8988T (cell line): Measurements from ENCODE around the gene TPX2.
A peak's percentile ranks its signal among the peaks of the same experiment; 100 is the strongest.
"Not testable (repeated sequence)": the region's sequence is repeated elsewhere in the genome, so short reads cannot be mapped to it uniquely, and the experiment has no call there.

Source experiments
- DNase-seq: peaks from one replicate; pipeline ENCODE4 v3.0.0; 2011

TPX2 gene

DNA sequence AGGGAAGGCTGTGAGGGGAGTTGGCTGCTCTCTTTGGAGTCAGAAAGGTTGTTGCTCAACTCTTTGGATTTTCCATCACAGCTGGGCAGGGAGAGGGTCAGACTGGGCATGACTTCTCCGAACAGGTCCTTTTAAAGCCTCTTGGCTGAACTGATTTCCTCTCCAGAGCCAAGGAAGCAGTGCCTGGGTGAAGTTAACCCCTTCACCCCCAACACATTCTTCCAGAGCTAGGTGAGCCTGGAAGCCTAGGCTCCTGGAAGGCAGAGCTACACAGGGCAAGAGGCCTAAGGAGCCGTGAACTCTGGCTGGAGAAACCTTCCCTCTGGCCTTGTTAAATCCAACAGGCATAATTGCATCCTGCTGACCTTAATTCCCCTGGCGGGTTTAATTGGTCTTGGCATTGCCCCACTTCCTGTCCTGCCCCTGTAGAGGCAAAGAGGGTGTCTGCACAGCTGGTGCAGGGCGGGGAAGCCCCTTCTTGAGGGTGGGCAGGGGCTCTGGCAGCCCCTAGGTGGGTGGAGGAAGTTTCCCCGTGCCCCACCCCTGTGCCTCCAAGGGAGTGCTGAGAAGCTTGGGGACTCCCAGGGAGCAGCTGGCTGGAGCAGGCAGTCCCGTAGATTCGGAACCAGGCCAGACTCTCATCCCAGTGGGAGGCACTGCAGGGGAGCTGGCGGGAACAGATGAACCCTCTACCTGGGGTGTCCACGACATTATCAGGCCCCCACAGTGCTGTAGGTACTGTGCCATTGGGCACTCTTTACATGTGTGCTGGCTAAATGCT, 76.5 kb downstream of the TPX2 start:
- no peak for DNase-seq

DNA sequence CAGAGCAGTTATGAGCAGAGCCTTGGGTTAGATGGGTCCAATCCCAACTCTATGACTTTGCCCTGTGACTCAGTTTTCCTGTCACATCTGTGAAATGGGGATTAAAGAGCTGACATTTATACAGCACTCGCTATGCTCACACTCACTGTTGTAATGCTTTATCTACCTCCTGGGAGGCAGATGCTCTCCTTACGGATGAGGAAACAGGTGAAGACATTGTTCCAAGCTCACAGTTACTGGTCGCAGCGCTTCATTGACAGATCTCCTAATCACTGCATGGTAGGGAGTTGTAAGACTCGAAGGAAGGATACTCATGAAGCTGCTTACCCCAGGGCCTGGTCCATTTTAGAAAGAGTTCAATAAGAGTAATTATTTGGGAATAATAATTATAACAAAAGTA, 77.1 kb downstream of the TPX2 start:
- no peak for DNase-seq

DNA sequence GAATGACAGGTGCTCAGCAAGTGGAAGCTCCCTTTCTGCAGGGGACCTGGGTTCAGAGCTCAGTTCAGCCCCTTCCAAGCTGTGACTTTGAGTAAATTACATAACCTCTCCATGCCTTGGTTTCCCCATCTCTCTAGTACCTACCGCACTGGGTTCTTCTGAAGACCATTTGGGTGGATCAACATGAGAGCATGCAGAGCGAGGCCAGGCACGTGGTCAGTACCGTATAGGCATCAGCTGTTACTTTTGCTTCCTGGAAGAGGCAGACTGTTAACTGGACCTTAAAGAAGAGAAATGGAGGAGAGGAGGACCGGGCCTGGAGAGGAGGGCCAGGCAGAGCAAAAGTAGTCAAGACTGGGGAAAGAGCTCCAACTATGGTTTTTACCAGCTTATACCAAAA, 78.4 kb downstream of the TPX2 start:
- no peak for DNase-seq

DNA sequence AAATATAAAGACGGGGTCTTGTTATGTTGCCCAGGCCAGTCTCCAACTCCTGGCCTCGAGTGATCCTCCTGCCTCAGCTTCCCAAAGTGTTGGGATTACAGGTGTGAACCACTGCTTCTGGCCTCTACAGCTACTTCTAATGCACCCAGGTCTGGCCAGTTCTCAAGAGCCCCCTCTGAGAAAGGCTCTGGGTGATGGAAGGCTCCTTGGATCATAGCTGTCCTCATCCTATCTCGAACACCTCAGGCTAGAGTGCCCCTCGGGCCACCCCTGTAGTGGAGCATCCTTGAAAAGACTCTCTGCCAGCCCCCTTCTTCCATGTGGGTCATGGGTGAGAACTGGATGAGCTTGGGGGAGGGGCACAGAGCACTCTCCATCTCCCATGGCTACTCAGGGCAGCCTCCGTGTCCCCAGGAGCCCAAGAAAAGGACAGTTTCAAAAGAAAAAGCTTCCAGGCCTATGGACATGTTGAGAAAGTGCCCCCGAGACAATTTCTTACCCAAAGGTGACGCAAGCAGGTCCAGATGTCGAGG, 79.4 kb downstream of the TPX2 start:
- no peak for DNase-seq

DNA sequence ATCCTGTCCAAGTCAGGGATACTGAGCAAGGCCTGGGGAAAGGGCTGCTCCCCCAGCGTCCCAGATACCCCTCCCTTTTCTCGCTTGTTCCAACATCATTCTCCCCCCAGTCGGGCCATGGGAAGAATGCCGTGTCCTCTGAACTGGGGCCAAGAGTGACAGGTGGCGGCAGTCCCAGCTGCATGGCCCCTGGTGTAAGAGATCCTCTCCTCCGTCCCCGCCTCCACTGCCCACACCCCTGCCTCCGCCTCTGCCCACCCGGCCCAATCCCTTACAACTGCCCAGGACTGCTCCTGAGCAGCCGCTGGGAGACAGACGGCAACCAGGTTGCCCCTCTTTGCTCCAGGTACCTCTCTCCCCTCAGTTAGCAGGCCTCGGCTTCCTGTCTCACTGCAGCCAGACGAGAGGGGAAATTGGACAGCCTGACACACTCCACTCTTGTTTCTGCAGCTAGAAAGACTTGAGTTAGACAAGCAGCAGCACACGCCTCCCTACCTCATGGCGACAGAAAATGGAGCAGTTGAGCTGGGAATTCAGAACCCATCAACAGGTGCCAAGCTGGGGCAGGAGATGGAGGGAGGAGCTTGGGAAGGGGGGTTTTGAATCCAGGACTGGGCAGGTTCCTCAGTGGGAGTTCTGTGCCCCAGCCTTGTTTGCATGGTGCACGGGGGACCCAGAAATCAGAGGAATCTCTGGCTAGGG, 80.1 kb downstream of the TPX2 start, which contains the start of gene MYLK2:
TSS of gene MYLK2 (plus strand) at position 274 of the 702 bp plus-strand sequence. CDS start at position 499, 225 bp downstream.
- no peak for DNase-seq

DNA sequence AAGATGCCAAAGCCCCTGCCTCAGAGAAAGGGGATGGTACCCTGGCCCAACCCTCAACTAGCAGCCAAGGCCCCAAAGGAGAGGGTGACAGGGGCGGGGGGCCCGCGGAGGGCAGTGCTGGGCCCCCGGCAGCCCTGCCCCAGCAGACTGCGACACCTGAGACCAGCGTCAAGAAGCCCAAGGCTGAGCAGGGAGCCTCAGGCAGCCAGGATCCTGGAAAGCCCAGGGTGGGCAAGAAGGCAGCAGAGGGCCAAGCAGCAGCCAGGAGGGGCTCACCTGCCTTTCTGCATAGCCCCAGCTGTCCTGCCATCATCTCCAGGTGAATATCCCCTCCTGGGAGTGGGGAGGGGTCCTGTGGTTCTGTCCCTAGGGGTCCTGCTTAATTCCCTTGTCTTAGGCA, 81.1 kb downstream of the TPX2 start:
- DNase-seq: no peak

GRCh38 chr20:31821427-31821826, 82.3 kb downstream of the TPX2 start:
- no peak for DNase-seq

DNA sequence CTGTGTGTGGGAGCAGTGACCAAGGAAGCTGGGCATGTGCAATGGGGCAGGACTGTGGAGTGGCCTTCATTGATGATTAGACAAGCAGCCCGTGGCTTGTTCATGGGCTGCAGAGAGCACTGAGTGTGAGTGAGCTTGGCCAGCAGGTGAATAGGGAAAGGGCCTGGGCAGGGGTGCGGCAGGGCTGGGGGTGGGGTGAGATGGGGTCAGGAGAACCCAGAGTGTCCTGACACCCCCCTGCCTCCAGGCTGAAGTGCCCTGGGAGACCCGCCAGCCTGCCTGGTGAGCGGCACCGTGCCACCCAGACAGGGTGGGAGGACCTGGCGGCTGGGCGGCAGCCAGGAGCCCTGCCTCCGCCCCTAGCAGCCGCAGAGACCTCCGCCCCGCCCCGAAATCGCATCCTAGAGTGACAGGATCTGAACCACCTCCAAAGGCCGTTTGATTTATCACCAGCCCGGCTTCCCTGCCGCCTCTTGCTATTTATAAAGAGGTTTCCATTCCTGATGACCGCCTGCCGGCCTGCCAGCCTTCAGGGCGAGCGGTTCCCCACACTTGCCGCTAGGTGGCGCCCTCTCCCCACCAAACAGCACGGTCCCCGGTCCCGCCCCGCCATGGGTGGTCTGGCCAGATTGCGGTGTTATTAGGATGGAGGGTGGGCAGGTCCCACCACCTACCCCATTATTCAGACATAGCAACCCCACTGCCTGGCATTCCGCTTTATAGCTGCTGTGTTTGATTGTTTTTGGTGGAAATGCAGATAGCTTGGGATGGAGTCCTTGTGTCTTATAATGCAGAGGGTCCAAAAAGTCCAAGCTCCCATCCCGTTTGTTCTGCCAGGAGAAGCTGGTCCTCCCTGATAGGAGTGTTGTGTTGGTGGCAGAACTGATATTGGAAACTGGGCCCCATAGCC, 83.6 kb downstream of the TPX2 start:
- peak; percentile 87 for DNase-seq

- no peak for DNase-seq
These were observed 84.5 kb downstream of the TPX2 start for GRCh38 chr20:31823360-31824124.

DNA sequence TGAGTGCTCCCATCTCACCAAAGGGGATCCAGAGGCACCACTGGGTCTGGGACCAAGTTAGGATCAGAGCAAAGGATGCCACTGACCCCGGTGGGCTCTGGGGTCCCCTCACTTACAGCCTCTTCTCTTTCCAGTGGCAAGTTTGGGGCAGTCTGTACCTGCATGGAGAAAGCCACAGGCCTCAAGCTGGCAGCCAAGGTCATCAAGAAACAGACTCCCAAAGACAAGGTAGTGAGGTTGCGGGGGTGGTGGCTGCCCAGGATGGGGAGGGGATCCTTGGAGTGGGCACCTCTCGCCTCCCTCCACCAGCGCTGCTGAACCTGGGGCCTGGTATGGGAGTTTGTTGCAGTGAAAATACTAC, 85.0 kb downstream of the TPX2 start:
- no peak for DNase-seq

DNA sequence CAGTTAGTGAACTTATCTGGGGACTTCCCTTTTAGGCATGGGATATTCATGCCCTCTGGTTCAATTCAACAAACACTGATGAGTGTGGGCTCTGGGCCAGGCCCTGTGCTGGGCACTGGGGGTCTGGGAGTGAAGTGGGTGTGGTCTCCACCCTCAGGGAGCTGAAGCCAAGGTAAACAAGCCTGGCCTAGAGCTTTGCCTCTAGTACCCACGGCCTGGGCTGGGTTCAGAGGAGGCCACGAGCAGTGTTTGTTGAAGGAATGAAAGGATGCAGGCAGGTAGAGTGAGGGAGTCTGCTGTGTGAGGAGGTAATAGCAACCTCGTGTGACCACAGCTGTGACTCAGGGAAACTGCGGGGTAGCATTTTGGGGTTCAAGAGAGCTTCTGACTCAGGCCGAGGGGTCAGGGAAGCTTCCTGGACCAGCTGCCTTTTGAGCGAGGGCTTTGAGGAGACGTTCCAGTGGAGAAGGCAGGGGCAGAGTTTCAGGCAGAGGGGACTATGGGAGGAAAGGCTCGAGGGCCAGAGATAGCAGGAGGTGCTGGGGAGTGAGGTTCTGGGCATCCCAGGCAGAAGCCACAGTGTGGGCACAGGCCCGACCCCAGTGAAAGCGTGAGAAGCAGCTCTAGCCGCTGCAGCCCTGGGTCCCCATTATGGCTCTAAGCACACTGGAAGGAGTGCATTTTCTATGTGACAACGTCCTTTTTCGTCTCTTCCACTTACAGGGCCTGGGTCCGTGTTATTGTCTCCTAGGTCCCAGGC, 85.6 kb downstream of the TPX2 start:
- DNase-seq: no peak

- no peak for DNase-seq
These were observed 87.0 kb downstream of the TPX2 start for GRCh38 chr20:31826074-31826473.

DNA sequence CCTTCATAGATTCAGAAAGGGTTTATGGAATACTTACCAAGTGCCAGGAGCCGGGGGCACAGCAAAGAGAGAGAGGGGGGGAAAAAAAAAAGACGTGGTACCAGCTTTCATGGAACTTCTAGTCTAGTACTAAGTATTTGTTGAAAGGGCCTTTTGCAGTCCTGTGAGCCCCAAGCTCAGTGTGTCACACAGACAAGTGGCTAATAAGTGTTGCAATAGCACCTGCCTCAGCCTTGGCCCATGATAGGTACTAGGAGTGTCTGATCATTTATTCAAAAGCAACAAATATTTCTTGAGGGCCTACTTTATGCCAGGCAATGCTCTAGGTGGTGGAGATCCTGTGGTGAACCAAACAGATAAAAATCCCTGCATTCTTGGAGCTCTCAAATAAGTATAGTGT, 88.0 kb downstream of the TPX2 start:
- DNase-seq: no peak

GRCh38 chr20:31828016-31828415, 88.9 kb downstream of the TPX2 start:
- not testable (repeated sequence) for DNase-seq

DNA sequence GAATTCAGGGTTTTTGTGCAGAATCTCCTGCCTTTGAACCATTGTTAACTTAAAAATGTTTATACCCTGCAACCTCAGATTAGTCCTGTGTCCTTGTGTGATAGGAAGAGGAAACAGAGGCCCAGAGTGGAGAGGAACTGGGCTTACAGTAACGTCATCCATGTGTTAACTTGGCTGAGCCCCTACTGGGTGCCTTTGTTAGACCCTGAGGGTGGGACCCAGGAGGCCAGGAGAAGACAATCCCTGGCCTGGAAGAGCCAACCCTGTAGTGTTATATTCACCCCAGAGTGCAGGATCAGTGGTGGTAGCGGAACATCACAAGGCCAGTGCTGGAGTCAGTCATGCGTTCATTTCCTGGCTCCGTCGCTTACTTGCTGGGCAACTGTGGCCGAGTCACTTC, 90.6 kb downstream of the TPX2 start:
- no peak for DNase-seq

DNA sequence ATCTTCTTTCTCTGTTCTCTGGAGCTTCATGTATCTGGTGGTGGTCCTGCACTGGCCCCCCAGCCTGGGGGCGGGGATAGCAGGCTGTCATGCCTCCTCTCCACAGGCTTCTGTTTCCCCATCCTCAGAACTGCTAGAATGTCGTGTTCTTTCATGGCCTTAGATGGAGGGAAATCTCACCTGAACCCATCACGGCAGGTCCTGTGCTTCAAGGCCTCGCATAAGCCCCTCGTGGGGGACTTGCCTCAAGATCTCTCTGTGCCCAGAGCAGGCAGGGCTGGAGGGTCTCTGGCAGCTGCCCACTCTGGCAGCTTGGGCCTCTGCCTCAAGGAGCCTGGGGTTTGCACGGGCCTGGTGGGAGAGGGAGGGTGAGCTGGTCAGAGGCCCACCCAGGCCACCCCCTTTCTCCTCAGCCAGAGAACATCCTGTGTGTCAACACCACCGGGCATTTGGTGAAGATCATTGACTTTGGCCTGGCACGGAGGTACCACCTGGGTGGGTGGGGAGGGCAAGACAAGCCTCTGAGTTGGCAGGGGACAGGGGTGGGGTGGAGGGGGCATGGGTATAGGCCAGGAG, 91.4 kb downstream of the TPX2 start:
- no peak for DNase-seq

- no peak for DNase-seq
These were observed 92.1 kb downstream of the TPX2 start for GRCh38 chr20:31831211-31831610.

DNA sequence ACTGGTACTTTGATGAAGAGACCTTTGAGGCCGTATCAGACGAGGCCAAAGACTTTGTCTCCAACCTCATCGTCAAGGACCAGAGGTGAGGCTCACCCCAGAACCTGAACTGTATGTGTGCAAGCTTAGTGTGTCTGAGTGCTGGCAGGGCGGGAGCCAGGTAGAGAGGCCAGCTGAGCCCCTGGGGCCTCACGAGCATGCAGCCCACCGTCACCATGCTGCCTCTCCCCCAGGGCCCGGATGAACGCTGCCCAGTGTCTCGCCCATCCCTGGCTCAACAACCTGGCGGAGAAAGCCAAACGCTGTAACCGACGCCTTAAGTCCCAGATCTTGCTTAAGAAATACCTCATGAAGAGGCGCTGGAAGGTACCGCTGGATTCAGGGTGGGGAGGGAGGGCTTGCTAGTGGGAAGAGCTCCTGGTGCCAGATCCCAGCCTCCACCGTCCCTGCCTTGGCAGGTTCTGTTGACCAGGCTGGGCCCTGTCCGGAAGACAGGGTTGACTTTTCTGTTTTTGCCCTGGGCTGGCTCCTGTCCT, 92.7 kb downstream of the TPX2 start:
- no peak for DNase-seq

- DNase-seq: peak; percentile 80
These were observed 94.2 kb downstream of the TPX2 start for GRCh38 chr20:31833130-31833930.

DNA sequence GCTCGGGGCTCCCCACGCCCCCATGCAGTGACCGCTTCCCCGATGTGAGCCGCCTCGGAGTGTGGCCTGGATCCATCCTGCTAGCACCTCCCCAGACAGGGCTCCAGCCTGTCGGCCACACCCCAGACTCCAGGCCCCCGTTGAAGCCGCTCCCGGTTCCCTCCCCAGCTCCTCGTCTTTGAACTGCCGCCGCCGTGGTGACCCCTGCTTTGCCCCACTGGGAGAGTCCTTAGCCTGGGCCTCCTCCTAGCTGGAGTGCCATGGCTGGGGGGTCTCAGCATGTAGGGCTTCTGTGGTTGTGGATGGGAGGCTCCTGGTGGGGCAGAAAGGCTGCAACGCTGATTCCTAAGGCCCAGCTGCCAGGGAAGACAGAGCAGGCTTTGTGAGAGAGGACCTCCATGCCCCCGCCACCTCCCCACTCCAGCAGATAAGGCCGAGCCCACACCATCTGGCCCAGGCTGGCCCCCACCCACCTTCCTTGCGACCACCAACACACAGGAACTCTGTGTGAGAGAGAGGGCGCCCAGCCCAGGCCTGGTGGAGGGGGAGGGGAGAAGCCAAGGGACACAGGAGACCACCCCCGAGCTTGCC, 94.9 kb downstream of the TPX2 start:
- no peak for DNase-seq
